B cell (primary cell): Measurements from ENCODE around the gene DPRX. TPM values are rescaled to one million over a fixed set of nuclear protein-coding genes. Genes with fewer than 3 reads are reported as not detected.

Source experiments
- ATAC-seq: fragments of 200-7000 bp; cut with Tn5 transposase; one replicate; pipeline ENCODE4 v1.10.0; 2021; ENCODE audit warnings: low read depth, mild to moderate bottlenecking, moderate number of reproducible peaks, moderate library complexity
- CTCF ChIA-PET: fragments of 350-600 bp; sonication (Branson Sonifier 250); formaldehyde crosslinking; loops from one replicate; lab custom pipeline; 2021; ENCODE audit warnings: antibody characterized with exemption, inconsistent platforms; lab: Charles Lee
- POLR2A ChIA-PET: fragments of 350-600 bp; sonication (Branson Sonifier 250); formaldehyde crosslinking; loops from one replicate; lab custom pipeline; 2021; ENCODE audit warnings: antibody characterized with exemption; lab: Charles Lee
- DNase-seq: peaks from one replicate; pipeline ENCODE4 v3.0.0; 2013
- H2AFZ ChIP-seq: 2 replicates; pipeline ENCODE4 v1.6.1; 2012; ENCODE audit warnings: mild to moderate bottlenecking, low read depth, low read length; ENCODE audit not compliant: insufficient read depth, poor library complexity, severe bottlenecking
- H3K27ac ChIP-seq, 2 donors: 1 replicate in 1 of 2; 2 replicates in 1 of 2; pipeline ENCODE4 v1.5.1; 2012 to 2013; ENCODE audit warnings: low read length in 2 of 2, mild to moderate bottlenecking in 2 of 2, moderate library complexity in 1 of 2
- H3K27me3 ChIP-seq, 4 experiments: fragments of 200-600 bp in 1 of 4; sonication (generic) in 1 of 4; replicated peaks in 1 of 4; 1 replicate in 2 of 4; 2 replicates in 2 of 4; pipeline versions ENCODE4 v1.6.1 to v1.7.0; 2013 to 2016; ENCODE audit warnings: low read length in 3 of 4, mild to moderate bottlenecking in 2 of 4, mixed read lengths in 1 of 4, moderate library complexity in 1 of 4; ENCODE audit not compliant: insufficient read depth in 4 of 4, control insufficient read depth in 3 of 4; ENCODE audit errors: control extremely low read depth in 1 of 4
- H3K36me3 ChIP-seq, 2 experiments: replicated peaks in 1 of 2; 1 replicate in 1 of 2; 2 replicates in 1 of 2; pipeline versions ENCODE4 v1.6.1 to v1.7.1; 2013; ENCODE audit warnings: low read length in 1 of 2; ENCODE audit not compliant: insufficient read depth in 2 of 2, control insufficient read depth in 1 of 2; ENCODE audit errors: control extremely low read depth in 1 of 2, extremely low read depth in 1 of 2
- H3K4me1 ChIP-seq, 2 donors: fragments of 200-600 bp in 1 of 2; sonication (generic) in 1 of 2; 1 replicate in 1 of 2; 2 replicates in 1 of 2; pipeline versions ENCODE4 v1.5.1 to v1.6.1; 2013 to 2017; ENCODE audit warnings: low read length in 2 of 2; ENCODE audit not compliant: control insufficient read depth in 2 of 2, insufficient read depth in 2 of 2
- H3K4me2 ChIP-seq: replicated peaks from 2 replicates; pipeline ENCODE3; 2012; ENCODE audit warnings: mild to moderate bottlenecking, low read depth, low read length; ENCODE audit not compliant: poor library complexity, severe bottlenecking
- H3K4me3 ChIP-seq, 5 experiments: fragments of 200-600 bp in 1 of 5; sonication (generic) in 1 of 5; 1 replicate in 3 of 5; 2 replicates in 2 of 5; pipeline versions ENCODE4 v1.5.1 to v1.7.0; 2011 to 2016; ENCODE audit warnings: low read length in 4 of 5, mild to moderate bottlenecking in 4 of 5, low read depth in 2 of 5, control low read depth in 1 of 5, moderate library complexity in 1 of 5; ENCODE audit not compliant: insufficient read depth in 1 of 5; ENCODE audit errors: control extremely low read depth in 1 of 5, extremely low read depth in 1 of 5
- H3K79me2 ChIP-seq: fragments of 200-600 bp; sonication (generic); one replicate; pipeline ENCODE4 v1.6.0; 2016; ENCODE audit warnings: low read length; ENCODE audit not compliant: control insufficient read depth, insufficient read depth
- H3K9ac ChIP-seq: fragments of 200-600 bp; sonication (generic); 2 replicates; pipeline ENCODE4 v1.6.1; 2017; ENCODE audit warnings: mild to moderate bottlenecking, low read length, moderate library complexity
- H3K9me3 ChIP-seq, 3 donors: one replicate each; pipeline versions ENCODE4 v1.6.1 to v1.7.1; 2013; ENCODE audit warnings: low read length in 2 of 3; ENCODE audit not compliant: control insufficient read depth in 2 of 3, insufficient read depth in 1 of 3; ENCODE audit errors: control extremely low read depth in 1 of 3
- H4K20me1 ChIP-seq: 2 replicates; pipeline ENCODE4 v1.6.0; 2012; ENCODE audit warnings: mild to moderate bottlenecking, low read length; ENCODE audit not compliant: insufficient read depth, control insufficient read depth, poor library complexity, severe bottlenecking
- H3K27ac Mint-ChIP-seq: one replicate; pipeline ENCODE4 v1.8.0; 2021; ENCODE audit warnings: mixed read lengths
- H3K27me3 Mint-ChIP-seq: one replicate; pipeline ENCODE4 v1.8.0; 2021; ENCODE audit warnings: mixed read lengths
- H3K4me1 Mint-ChIP-seq: one replicate; pipeline ENCODE4 v1.8.0; 2021; ENCODE audit warnings: mixed read lengths
- H3K4me3 Mint-ChIP-seq: one replicate; pipeline ENCODE4 v1.8.0; 2021; ENCODE audit warnings: mixed read lengths
- H3K9me3 Mint-ChIP-seq: one replicate; pipeline ENCODE4 v1.8.0; 2022; ENCODE audit warnings: mixed read lengths; ENCODE audit not compliant: insufficient read depth
- EZH2 ChIP-seq: IDR thresholded peaks from 2 replicates; pipeline ENCODE4 v1.6.1; 2012; ENCODE audit warnings: borderline replicate concordance, low read depth, mild to moderate bottlenecking, moderate library complexity, low read length; ENCODE audit not compliant: insufficient read depth, poor library complexity, severe bottlenecking
- WGBS: methylation state at CpG from one replicate; pipeline ENCODE4 v1.1.5; 2013; ENCODE audit warnings: missing lambda C conversion rate; ENCODE audit not compliant: insufficient coverage; 5-methylcytosine and 5-hydroxymethylcytosine counted together
- intact Hi-C: fragments of 100-400 bp; cut with micrococcal nuclease; formaldehyde crosslinking; loops from one replicate; pipeline ENCODE4 v1.10.0; 2022
- polyA plus RNA-seq: library from polyadenylated mRNA; depleted of rRNA; stranded (reverse); fragments of >200 nt; gene quantifications from 2 replicates; pipeline ENCODE4 v1.2.3, GENCODE V29; 2012
- total RNA-seq, 2 donors: library from RNA; stranded (reverse); fragments of 120-200 nt in 1 of 2; gene quantifications; 1 replicate in 1 of 2; 2 replicates in 1 of 2; pipeline versions ENCODE4 v1.2.3 to v1.2.4, GENCODE V29; 2013 to 2022
- TF ChIP-seq, protein P1 (sequence below): fragments of 200-600 bp; IDR thresholded peaks from one replicate; pipeline ENCODE4 v1.8.0; 2022; ENCODE audit warnings: antibody characterized with exemption, mild to moderate bottlenecking

DPRX gene
- total and polyA plus RNA-seq, 2 donors (not counting 1 experiment from before 2014, with no cell fraction given): not detected

DNA sequence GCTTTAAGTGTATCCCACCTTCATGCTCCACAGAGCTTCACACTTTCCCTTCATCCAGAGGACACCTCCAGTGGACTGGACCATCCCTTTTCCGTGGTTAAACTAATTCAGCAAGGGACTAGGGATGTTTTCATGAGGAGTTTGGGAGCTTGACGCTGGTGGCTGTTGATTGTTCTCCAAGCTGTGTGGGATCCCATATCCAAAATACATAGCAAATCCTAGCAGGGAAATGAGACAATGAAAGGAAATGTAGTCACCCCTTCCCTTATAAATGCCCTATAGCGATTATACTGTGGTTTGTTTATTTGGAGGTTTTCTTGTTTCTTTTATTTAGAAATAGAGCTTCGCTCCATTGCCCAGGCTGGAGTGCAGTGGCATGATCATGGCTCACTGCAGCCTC, 31.6 kb upstream of the DPRX start:
- Mint-ChIP-seq H3K9me3 (no peaks in the 10 kb centered on the region), H3K4me3 (no peak overlapping the region), H3K27ac (no peak overlapping the region), H3K4me1 (no peaks in the 10 kb centered on the region), H3K27me3 (no peaks in the 10 kb centered on the region)
- Histone ChIP-seq H3K27ac (no peak overlapping the region), H4K20me1 (no peaks in the 10 kb centered on the region), H3K27me3 (no peaks in the 10 kb centered on the region), H2AFZ (no peak overlapping the region), H3K36me3 (no peaks in the 10 kb centered on the region), H3K4me3 (no peak overlapping the region), H3K4me2 (no peak overlapping the region), H3K9ac (no peak overlapping the region), H3K9me3 (peaks cover 0 to 30% (median 0%) of the 10 kb centered on the region in 3 donors), H3K79me2 (no peaks in the 10 kb centered on the region), H3K4me1 (no peaks in the 10 kb centered on the region)
- WGBS: no CpG with 5 or more reads among the region's 4 CpGs
- ATAC-seq: no peak
- intact Hi-C loops: no loop called here
- TF ChIP-seq, protein P1, sequence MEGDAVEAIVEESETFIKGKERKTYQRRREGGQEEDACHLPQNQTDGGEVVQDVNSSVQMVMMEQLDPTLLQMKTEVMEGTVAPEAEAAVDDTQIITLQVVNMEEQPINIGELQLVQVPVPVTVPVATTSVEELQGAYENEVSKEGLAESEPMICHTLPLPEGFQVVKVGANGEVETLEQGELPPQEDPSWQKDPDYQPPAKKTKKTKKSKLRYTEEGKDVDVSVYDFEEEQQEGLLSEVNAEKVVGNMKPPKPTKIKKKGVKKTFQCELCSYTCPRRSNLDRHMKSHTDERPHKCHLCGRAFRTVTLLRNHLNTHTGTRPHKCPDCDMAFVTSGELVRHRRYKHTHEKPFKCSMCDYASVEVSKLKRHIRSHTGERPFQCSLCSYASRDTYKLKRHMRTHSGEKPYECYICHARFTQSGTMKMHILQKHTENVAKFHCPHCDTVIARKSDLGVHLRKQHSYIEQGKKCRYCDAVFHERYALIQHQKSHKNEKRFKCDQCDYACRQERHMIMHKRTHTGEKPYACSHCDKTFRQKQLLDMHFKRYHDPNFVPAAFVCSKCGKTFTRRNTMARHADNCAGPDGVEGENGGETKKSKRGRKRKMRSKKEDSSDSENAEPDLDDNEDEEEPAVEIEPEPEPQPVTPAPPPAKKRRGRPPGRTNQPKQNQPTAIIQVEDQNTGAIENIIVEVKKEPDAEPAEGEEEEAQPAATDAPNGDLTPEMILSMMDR: no peak
- TF ChIP-seq EZH2: no peak
- DNase-seq: no peak
- POLR2A ChIA-PET: no interaction called here
- CTCF ChIA-PET: no interaction called here

DNA sequence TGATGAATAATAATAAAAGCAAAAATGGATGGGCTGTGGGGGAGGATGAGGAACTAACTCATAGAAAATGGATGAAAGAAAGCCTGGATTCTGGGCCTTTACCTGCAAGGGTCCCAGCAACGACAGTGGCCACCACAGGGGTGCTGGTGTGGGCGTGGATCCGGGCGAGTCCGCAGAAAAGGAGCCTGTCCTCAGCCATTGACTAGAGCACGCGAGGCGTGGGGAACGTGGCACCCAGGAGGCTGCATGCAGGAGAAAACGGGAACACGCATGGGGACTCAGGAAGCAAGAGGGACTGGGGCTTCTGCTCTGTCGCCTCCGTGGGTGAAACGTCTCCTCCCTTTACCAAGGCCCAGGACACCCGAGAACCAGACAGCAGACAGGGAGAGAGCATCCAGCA, 25.8 kb upstream of the DPRX start:
- no peak overlapping the region for H2AFZ ChIP-seq
- H3K36me3 ChIP-seq: no peaks in the 10 kb centered on the region
- no peaks in the 10 kb centered on the region for H3K27me3 ChIP-seq
- H3K9me3 ChIP-seq: peaks cover 0 to 36% (median 0%) of the 10 kb centered on the region in 3 donors
- Mint-ChIP-seq H3K4me1 (no peaks in the 10 kb centered on the region), H3K27ac (no peak overlapping the region), H3K4me3 (no peak overlapping the region), H3K27me3 (no peaks in the 10 kb centered on the region), H3K9me3 (no peaks in the 10 kb centered on the region)
- DNase-seq (no peak), ATAC-seq (no peak)
- 99% methylated on average over 15 of the region's 15 CpGs for WGBS
- H3K9ac ChIP-seq: no peak overlapping the region
- H3K4me2 ChIP-seq: no peak overlapping the region
- no peak for TF ChIP-seq EZH2
- TF ChIP-seq, protein P1: no peak
- H4K20me1 ChIP-seq: no peaks in the 10 kb centered on the region
- ChIA-PET POLR2A (no interaction called here), CTCF (no interaction called here)
- no peaks in the 10 kb centered on the region for H3K79me2 ChIP-seq
- intact Hi-C loops: no loop called here
- H3K4me1 ChIP-seq: no peaks in the 10 kb centered on the region
- no peak overlapping the region for H3K4me3 ChIP-seq
- no peak overlapping the region for H3K27ac ChIP-seq
